HG03575 (cell line): ENCODE results near the gene SERPINE3.

Source experiments
- ATAC-seq: cut with Tn5 transposase; IDR thresholded peaks from one replicate; pipeline ENCODE4 v1.9.1; 2021; ENCODE audit not compliant: unreplicated experiment, insufficient number of reproducible peaks, low FRiP score; ENCODE audit errors: extremely low read depth

Gene SERPINE3

DNA sequence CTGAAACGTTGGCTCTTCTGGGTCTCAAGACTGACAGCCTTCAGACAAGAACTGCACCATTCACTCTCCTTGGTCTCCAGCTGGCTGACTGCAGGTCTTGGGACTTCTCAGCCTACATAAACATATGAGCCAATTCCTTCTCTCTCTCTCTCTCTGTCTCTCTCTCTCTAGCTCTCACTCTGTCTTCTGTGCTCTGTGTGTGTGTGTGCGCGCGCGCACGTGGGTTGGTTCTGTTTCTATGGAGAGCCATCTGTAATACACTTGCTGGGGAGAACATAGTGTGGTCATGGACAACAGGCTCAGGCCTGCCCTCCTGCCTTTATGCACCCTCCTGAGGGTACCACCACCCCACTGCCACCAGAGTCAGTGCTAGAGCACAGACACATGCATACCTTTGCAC lies 13.7 kb upstream of the SERPINE3 start:
- no peak for ATAC-seq

DNA sequence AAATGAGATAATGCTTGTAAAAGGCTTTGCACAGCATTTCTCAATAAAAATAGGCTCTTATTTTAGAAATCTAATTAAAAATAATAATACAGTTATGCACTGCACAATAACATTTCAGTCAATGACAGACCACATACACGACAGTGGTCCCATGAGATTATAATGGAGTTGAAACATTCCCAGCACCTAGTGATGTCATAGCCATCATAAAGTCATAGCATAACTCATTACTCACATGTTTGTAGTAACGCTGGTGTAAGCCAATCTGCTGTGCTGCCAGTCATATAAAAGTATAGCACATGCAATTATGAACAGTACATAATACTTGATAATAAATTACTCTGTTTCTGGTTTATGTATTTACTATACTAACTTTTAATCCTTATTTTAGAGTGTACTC lies 12.7 kb upstream of the SERPINE3 start:
- ATAC-seq: no peak

DNA sequence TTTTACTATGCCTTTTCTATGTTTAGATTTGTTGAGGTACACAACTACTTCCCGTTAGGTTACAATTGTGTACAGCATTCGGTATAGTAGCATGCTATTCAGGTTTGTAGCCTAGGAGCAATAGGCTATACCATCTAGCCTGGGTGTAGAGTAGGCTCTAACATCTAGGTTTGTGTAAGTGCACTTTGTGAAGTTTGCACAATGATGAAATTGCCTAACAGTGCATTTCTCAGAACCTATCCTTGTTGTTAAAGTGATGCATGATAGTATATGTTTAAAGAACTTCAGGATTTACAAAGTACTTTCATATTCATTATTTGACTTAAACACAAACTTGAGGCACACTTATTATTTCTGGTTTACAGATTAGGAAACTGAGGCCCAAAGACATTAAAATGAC lies 11.5 kb upstream of the SERPINE3 start:
- ATAC-seq: no peak

DNA sequence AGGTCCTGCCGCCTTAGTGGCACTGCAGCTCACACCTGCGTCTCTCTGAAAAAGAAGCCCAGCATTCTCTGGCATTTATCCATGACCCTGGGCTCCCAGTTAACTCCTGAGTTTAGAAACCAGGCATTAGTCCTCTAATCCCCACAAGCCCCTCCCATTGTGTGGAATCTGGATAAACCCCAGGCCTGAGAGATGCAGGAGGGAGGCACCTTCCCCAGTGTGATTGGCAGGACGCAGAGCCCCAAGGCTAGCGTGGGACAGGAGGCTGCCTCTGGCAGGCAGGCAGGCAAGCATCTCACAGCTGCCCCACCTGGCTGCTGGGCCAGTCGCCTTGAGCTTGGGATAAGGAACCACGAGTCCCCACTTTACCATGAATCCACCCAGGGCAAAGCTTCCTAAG lies 11.0 kb upstream of the SERPINE3 start:
- ATAC-seq: no peak

DNA sequence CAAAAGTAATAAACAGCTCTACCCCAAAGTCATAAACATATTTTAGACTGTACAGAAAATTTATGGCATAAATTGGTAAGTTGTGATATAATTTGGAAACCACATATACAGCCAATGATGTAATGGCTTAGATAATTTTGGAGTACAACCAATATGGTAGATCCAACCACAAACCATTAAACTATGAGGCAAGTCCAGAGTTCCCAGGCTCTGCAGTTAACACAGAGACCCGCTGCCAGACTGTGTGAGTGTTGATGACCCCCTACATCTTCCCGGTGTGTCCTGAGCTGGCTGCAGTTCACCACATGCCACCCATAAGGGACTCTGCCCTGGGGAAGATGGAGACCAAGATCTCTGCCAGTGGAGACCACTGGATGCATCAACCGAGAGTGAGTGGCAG lies 9.9 kb upstream of the SERPINE3 start:
- ATAC-seq: no peak

DNA sequence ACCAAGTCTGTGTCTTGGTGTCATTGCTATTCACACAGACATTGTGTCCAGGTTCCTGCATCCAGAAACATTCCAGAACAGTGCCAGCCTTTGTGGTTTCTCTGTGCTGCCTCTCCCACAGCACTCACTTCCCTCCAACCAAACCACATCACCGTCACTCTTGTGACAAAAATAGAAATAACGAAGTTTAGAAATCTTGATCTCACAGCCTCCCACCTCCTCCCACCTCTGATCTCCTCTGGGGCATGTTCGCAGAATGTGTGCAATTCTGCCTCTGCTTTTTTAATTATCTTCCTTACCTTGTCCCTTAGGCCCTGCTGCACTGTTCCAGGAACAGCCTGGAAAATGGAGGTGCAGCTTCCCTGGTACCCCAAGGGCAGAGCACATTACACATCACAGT lies 8.7 kb upstream of the SERPINE3 start:
- ATAC-seq: no peak

DNA sequence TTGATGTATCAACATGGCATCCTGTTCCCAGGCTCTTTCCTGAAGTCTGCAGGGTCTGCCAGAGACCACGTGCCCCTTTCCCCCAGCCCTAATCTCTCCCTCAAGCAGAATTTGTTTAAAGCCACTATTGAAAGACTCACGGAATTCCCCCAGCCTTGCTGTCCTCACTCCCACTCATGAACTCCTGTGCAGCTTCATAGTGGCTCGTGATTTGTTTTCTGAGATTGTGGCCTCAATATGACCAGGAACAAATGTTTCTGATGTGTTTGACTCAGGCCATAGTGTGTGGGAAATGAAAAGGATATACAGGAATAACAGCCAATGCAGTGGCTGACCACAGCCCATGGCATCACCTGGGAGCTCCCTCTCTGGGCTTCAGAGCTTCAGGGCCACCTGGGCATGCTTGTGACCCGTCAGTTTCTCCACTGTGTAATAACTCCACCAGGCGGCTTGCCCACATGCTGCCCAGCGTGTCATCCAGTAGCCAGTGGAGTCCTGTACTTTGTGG lies 8.1 kb upstream of the SERPINE3 start:
- ATAC-seq: no peak

DNA sequence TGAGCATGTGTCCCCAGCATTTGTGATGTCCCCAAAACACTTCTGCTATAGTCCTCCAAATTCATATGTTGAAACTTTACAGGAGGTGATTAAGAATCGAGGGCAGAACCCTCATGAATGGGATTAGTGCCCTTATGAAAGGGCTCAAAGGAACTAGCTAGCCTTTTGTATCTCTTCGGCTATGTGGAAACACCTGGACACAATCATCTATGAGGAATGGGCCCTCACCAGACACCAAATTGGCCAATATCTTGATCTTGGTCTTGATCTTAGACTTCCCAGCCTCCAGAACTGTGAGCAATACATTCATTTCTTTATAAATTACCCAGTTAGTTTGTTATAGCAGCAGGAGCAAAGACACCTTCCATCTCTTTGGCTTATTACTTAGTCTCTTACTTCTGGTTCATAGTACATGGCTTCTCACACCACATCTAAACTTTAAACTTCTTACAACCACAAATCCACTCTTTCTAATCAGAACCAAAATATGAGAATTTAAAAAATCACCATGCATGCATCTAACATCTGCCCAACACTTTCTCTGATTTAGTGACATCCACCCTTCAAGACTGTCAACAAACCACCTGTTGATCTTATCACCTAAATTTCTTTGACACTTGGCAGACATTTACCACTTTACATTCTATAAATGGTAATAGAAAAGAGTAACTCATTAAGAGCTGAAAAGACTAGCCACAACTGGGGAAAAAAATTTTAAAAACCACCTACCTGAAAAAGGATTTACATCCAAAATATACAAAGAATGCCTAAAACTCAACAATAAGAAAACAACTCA lies 6.7 kb upstream of the SERPINE3 start:
- no peak for ATAC-seq

DNA sequence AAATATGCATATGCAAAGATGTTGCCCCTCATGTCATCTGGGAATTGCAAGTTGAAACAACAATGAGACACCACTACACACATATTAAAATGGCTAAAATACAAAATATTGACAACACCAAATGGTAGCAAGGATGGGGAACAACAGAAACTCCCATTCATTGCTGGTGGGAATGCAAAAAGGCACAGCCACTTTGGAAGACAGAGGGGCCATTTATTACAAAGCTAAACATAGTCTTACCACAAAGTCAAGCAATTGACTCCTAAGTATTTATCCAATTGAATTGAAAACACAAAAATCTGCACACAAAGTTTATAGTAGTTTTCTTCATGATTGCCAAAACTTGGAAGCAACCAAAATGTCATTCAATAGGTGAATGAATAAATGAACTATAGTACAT lies 6.1 kb upstream of the SERPINE3 start:
- ATAC-seq: no peak

DNA sequence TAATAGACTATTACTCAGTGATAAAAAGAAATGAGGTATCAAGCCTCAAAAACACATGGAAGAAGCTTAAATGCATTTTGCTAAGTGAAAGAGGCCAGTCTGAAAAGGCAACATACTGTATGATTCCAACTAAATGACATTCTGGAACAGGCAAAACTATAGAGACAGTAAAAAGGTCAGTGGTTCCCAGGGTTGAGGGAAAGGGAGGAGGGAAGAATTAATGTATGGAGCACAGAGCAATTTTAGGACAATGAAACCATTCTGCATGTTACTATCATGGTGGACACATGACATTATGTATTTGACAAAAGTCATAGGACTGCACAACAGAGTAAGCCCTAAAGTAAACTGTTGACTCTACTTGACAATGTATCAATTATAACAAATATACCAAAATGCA lies 5.7 kb upstream of the SERPINE3 start:
- ATAC-seq: no peak

DNA sequence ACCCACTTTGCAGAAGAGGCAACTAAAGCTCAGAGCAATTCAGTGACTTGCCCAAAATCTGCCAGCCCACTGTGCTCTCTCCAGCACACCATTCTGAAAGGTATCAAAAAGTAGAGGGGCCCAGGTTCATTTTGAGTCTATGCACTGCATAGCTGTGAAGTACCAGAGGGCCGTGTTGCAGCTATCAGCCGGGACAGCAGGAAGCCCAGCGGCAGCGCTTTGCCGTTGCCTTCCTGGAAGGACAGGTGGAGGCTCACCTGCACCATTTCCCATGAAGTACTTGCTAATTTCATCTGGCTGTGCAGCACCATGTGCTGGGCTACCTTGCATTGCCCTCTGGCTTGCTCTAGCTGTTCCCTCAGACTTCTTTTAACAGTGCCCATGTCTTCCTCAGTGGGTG lies 2.7 kb upstream of the SERPINE3 start:
- no peak for ATAC-seq

DNA sequence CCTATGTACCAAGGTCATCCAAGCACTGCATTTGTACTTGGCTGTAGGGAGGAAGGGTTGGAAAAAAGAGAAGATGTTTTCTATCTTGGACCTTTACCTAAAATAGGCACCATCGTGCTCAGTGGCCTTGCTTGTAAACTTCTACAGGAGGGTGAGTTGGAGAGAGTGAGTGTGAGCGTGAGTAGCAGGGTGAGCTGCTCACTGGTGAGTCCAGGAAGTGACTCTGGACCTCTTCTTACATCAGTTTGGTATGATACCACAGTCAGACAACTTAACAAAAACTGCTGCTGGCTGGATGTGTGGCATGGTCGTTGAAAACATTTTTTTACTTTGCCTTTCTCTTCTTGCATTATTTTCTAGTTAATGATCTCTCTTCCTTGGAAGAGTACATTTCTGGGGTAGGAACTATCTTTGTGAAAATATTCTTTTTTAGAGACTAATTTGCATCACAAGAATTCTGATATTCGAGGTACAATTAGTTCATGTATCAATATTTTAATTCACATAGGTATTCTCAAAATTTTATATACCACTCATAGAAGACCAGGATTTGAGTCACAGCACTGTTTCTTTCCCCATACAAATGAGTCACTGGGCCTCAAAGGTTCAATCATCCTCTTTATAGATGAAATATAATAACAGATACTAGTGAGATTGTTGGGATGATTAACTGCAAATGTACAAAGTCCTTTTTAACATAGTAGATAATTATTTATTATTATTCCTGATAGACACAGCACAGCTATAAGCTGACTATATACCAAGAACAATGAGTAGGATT lies 651 bp downstream of the SERPINE3 start:
- no peak for ATAC-seq

DNA sequence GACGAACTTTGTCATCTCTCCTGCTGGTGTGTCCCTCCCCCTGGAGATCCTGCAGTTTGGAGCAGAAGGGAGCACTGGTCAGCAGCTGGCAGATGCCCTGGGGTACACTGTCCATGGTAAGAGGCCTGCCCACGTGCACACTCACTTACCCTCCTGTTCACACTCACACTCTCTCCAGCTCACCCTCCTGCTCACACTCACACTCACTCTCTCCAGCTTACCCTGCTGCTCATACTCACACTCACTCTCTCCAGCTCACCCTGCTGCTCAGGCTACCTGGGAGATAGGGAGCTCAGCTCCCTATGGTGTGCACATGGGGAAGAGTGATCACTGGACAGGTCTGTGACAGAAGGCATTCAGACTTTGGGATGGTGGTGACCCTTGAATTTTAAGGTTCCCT lies 1.7 kb downstream of the SERPINE3 start:
- no peak for ATAC-seq

DNA sequence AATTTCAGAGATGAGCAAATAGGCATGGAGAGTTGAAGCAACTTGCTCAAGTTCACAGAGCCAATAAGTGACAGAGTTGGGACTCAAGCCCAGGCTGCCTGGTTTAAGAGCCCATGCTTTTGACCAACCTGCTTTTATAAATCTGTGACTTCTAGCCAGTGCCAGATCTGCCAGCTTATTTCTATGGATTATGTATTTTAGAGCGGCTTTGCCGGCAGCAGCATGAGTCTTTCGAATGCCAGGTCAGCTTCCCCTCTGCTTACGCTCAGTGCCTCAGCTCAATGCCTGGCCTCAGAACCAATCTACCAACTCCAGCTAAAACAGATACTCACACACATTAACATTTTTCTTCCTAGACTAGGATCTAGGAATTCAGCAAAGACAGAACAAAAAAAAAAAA lies 2.3 kb downstream of the SERPINE3 start:
- no peak for ATAC-seq

DNA sequence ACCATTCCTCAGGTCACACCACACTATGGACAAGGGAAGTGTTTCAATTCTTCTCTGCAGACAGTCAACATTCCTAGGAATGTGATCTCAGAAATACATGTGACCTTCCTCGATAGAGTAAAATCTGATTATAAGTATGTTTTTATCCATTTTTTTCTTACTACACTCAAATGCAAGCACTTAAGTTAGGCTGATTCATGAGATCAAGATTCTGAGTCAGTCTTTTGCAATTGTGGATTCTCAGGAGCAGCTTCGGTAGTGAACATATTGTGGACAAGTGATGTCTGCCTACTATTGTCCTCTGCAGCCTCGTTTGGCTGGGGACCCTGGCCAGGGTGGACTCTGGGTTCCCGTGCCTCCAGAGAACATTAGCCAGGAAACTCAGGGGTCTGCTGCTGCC lies 3.2 kb downstream of the SERPINE3 start:
- ATAC-seq: no peak

DNA sequence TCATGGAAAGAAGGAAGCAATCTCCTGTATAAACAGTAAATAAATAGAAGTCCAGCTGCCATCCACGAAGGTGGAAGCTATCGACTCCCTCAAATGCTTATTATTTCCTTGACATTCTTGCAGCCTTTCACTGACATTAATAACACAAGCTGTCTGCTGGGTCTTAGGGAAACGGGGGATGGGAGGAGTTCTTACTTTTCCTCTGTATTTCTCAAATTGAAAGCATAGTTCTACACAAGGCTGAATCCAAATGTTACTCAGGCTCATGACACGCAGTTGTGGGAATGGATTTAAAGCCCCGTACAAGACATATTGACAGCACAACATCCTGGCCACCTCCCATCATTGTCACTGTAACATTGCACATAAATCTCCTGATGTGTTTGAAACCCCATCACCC lies 4.0 kb downstream of the SERPINE3 start:
- ATAC-seq: no peak

DNA sequence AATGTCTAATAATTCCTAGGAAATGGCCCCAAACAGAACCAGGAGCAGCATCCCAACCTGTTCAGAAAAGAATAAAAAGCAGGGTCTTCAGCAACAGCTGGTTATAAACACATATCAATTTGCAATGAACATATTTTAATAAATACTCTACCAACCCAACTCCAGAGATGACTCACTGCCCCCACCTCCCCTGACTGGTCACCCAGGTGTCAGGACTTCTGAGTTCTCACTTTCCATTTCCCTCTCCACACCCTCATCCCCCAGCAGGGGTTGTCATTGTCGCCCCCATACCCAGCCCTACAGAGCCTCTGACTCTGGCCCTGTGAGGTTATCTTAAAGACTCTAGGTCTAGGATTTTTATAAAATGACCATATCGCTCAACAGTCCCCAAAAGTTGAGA lies 6.9 kb downstream of the SERPINE3 start:
- no peak for ATAC-seq

DNA sequence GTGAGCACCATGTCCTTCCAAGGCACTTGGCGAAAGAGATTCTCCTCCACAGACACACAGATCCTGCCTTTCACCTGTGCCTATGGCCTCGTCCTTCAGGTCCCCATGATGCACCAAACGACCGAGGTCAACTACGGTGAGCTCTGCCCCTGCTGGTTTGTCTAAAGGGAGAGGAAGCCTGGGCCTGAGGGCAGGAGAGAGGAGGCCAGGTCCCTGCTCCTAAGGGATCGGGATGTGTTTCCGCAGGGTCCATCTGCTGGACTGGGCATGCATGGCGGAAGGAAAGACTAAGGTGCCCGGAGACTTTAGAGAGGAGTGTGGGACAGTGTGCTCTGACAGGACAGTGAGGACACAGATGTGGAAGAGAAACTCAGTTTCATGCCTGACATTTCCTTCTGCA lies 7.6 kb downstream of the SERPINE3 start:
- no peak for ATAC-seq

DNA sequence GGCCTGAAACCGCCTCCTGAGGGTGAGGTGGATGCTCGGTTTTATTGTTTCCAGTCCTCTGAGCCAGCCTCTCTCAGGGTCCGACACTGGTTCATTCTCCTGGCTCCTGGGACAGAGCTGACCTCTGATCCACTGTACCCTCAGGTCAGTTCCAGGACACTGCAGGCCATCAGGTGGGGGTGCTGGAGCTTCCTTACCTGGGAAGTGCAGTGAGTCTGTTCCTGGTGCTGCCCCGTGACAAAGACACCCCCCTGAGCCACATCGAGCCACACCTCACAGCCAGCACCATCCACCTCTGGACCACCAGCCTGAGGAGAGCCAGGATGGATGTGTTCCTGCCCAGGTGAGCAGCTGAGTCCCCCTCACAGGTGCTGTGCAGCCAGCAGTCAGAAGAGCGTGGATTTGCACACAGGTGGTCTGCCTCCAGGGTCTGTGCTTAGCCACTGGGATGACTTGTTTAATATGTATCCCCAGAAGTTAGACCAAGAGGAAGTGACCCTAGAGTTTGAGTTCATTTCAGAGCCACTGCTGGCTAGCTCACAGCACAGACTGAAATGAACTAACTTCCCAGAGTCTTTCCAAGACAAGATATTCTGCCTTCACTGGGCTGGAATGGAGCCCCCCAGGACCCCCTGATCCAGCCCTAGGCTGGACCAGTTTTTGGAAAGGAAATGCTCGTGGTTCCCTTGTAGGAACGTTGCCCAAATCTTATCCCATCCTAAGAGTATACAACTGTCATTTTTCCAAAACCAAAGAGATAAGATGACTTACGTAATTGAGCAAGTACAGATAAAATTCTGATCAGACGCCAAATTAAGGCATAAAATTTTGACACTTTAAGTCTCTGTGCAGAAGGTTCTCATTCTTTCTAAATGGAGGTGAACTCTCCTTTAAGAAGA lies 8.8 kb downstream of the SERPINE3 start:
- no peak for ATAC-seq
